K562 (cell line): ENCODE measurements around the gene ITGA7. TPM values are rescaled to one million over a fixed set of nuclear protein-coding genes. Genes with fewer than 3 reads are reported as not detected.

Source experiments
- ATAC-seq: fragments of 200-7000 bp; cut with Tn5 transposase; 3 replicates; pipeline ENCODE4 v1.9.1; 2020; ENCODE audit warnings: moderate library complexity
- BruUV-seq: library from RNA; stranded (reverse); fragments of 400-500 nt; replicated peaks from 2 replicates; lab custom pipeline; 2021; lab: Mats Ljungman, UMichigan
- CTCF ChIA-PET: fragments of 300-600 bp; formaldehyde crosslinking; extraction: SDS; loops from one replicate; lab custom pipeline; 2021; ENCODE audit warnings: low intra/inter-chr PET ratio; lab: Yijun Ruan, JAX
- POLR2A ChIA-PET: fragments of 300-600, 350-650 bp; sonication (Branson Sonifier 250); formaldehyde crosslinking; extraction: SDS; loops from one replicate; lab custom pipeline; 2021; ENCODE audit warnings: antibody characterized with exemption, inconsistent platforms; lab: Yijun Ruan, JAX
- DNase-seq, 4 experiments: peaks; one replicate each; pipeline versions ENCODE4 v3.0.0 to v3.0.0-alpha.2; 2011 to 2018; ENCODE audit warnings: low spot score in 3 of 4, mixed read lengths in 3 of 4; ENCODE audit errors: extremely low read depth in 1 of 4
- FAIRE-seq: peaks from 2 replicates; lab custom pipeline; 2011; peaks lifted over from hg19 to GRCh38; lab: Jason Lieb, UNC
- H2AFZ ChIP-seq: 2 replicates; pipeline ENCODE4 v1.6.0; 2011; ENCODE audit warnings: low read depth, low read length, control low read depth, inconsistent platforms
- H3K27ac ChIP-seq: fragments of 200-600 bp; 3 replicates; pipeline ENCODE4 v1.8.0; 2011; ENCODE audit warnings: low read depth, mild to moderate bottlenecking, control low read depth, inconsistent platforms, low read length, moderate library complexity, mixed read lengths; ENCODE audit errors: extremely low read depth
- H3K27me3 ChIP-seq, 2 experiments: fragments of 300-600 bp in 1 of 2; 2 replicates in 1 of 2; 3 replicates in 1 of 2; pipeline versions ENCODE4 v1.6.0 to v1.8.0; 2011; ENCODE audit warnings: inconsistent platforms in 2 of 2, low read length in 2 of 2, mild to moderate bottlenecking in 1 of 2, mixed read lengths in 1 of 2, moderate library complexity in 1 of 2; ENCODE audit not compliant: control insufficient read depth in 2 of 2, insufficient read depth in 2 of 2
- H3K36me3 ChIP-seq: fragments of 300-600 bp; 3 replicates; pipeline ENCODE4 v1.8.0; 2011; ENCODE audit warnings: mild to moderate bottlenecking, low read length, inconsistent platforms; ENCODE audit not compliant: control insufficient read depth, insufficient read depth
- H3K4me1 ChIP-seq, 2 experiments: fragments of 200-600 bp in 1 of 2; replicated peaks in 1 of 2; 2 replicates in 1 of 2; 3 replicates in 1 of 2; pipeline versions ENCODE4 v1.5.1 to v1.8.0; 2011; ENCODE audit warnings: inconsistent platforms in 2 of 2, low read length in 2 of 2, mild to moderate bottlenecking in 1 of 2, mixed read lengths in 1 of 2, moderate library complexity in 1 of 2; ENCODE audit not compliant: control insufficient read depth in 2 of 2, insufficient read depth in 2 of 2
- H3K4me2 ChIP-seq: 2 replicates; pipeline ENCODE4 v1.6.1; 2011; ENCODE audit warnings: low read length, control low read depth, inconsistent platforms, mixed read lengths; ENCODE audit not compliant: insufficient read depth
- H3K4me3 ChIP-seq: fragments of 200-600 bp; sonication (generic), shearing (Covaris generic); 2 replicates; pipeline ENCODE4 v1.5.1; 2016; ENCODE audit warnings: control low read depth, inconsistent platforms
- H3K79me2 ChIP-seq: fragments of 200-600 bp; 3 replicates; pipeline ENCODE4 v1.8.0; 2011; ENCODE audit warnings: low read length, inconsistent platforms; ENCODE audit not compliant: control insufficient read depth, insufficient read depth
- H3K9ac ChIP-seq, 2 experiments: 2 replicates each; pipeline versions ENCODE4 v1.6.0 to v1.6.1; 2011; ENCODE audit warnings: low read depth in 2 of 2, low read length in 2 of 2, control low read depth in 1 of 2, inconsistent platforms in 1 of 2, mild to moderate bottlenecking in 1 of 2, mixed read lengths in 1 of 2; ENCODE audit not compliant: insufficient read depth in 1 of 2
- H3K9me1 ChIP-seq: one replicate; pipeline ENCODE4 v1.6.0; 2011; ENCODE audit warnings: inconsistent platforms, mild to moderate bottlenecking, low read length, moderate library complexity; ENCODE audit not compliant: control insufficient read depth, insufficient read depth
- H3K9me3 ChIP-seq: replicated peaks from 2 replicates; pipeline ENCODE4 v1.5.1; 2011; ENCODE audit warnings: low read depth, low read length, inconsistent platforms; ENCODE audit not compliant: control insufficient read depth, insufficient read depth
- H4K20me1 ChIP-seq: replicated peaks from 2 replicates; pipeline ENCODE4 v1.6.1; 2011; ENCODE audit warnings: low read length, inconsistent platforms, mixed read lengths; ENCODE audit not compliant: control insufficient read depth, insufficient read depth
- ELF4 ChIP-seq: fragments of 450-650 bp; formaldehyde crosslinking; IDR thresholded peaks from 2 replicates; pipeline ENCODE4 v1.4.0; 2022; ENCODE audit warnings: missing genetic modification characterization
- MAFF ChIP-seq: IDR thresholded peaks from 2 replicates; pipeline ENCODE4 v1.6.1; 2012; ENCODE audit warnings: low read length, improper control_type of control experiment
- NFXL1 ChIP-seq: fragments of 450-650 bp; formaldehyde crosslinking; IDR thresholded peaks from 2 replicates; pipeline ENCODE4 v1.4.0; 2021; ENCODE audit warnings: mild to moderate bottlenecking
- RCOR1 ChIP-seq, 2 experiments: IDR thresholded peaks; 2 replicates each; pipeline ENCODE4 v1.6.1; 2012; ENCODE audit warnings: low read depth in 2 of 2, low read length in 2 of 2, borderline replicate concordance in 1 of 2, improper control_type of control experiment in 1 of 2
- SIN3B ChIP-seq: fragments of 450-650 bp; IDR thresholded peaks from 2 replicates; pipeline ENCODE4 v1.6.1; 2017; ENCODE audit warnings: low read depth, mild to moderate bottlenecking, moderate library complexity
- SRSF3 ChIP-seq: fragments of 200-400 bp; formaldehyde crosslinking; IDR thresholded peaks from 2 replicates; pipeline ENCODE4 v1.6.1; 2016; ENCODE audit warnings: mild to moderate bottlenecking, low read length, moderate library complexity; ENCODE audit not compliant: insufficient read depth
- TCFL5 ChIP-seq: fragments of 250-450 bp; sonication (Bioruptor Pico); conservative IDR thresholded peaks from 2 replicates; pipeline ENCODE4 v1.6.1; 2021; ENCODE audit warnings: mild to moderate bottlenecking, moderate library complexity, matching md5 sums
- ZNF174 ChIP-seq: fragments of 250-450 bp; sonication (Bioruptor Pico); IDR thresholded peaks from 2 replicates; pipeline ENCODE4 v1.4.0; 2020; ENCODE audit warnings: mild to moderate bottlenecking
- ZNF551 ChIP-seq: fragments of 250-450 bp; sonication (Bioruptor Pico); IDR thresholded peaks from 2 replicates; pipeline ENCODE4 v1.5.0; 2021; ENCODE audit warnings: mild to moderate bottlenecking, moderate library complexity
- ZNF707 ChIP-seq: fragments of 250-450 bp; sonication (Bioruptor Pico); conservative IDR thresholded peaks from 2 replicates; pipeline ENCODE4 v1.8.0; 2022; ENCODE audit warnings: inconsistent platforms, mild to moderate bottlenecking, moderate library complexity
- WGBS: fragments of 100-300 bp; shearing (Covaris generic); methylation state at CpG from one replicate; pipeline ENCODE4 v1.1.6; 2016; ENCODE audit warnings: low coverage, mixed read lengths; ENCODE audit not compliant: insufficient coverage; ENCODE audit errors: missing lambda C conversion rate; 5-methylcytosine and 5-hydroxymethylcytosine counted together
- in situ Hi-C: fragments of 300-500 bp; cut with MboI; formaldehyde crosslinking; loops from 4 replicates; pipeline ENCODE4 v1.15.0; 2018; ENCODE audit warnings: inconsistent platforms, mixed read lengths
- intact Hi-C: fragments of 100-400 bp; cut with micrococcal nuclease; formaldehyde crosslinking; loops from 2 replicates; pipeline ENCODE4 v1.14.2; 2022
- polyA plus RNA-seq, 8 experiments: library from polyadenylated mRNA; depleted of rRNA in 4 of 8; stranded (reverse) in 5 of 8; unstranded in 3 of 8; fragments of >200 nt; fragmentation: Nextera tagmentation in 2 of 8; fragmentation: Illumina TruSeq in 1 of 8; extraction: Ambion mirVana in 2 of 8; extraction: Trizol in 1 of 8; gene quantifications; 2 replicates each; pipeline versions ENCODE4 v1.2.1 to v1.2.3, GENCODE V29; 2011 to 2014; ENCODE audit warnings: inconsistent platforms in 1 of 8, missing spikeins in 1 of 8
- total RNA-seq, 7 experiments: library from RNA; depleted of rRNA in 6 of 7; stranded (reverse); fragments of >200 nt in 6 of 7; fragmentation: Illumina TruSeq in 2 of 7; extraction: Trizol in 2 of 7; gene quantifications; 2 replicates each; pipeline versions ENCODE4 v1.2.1 to v1.2.3, GENCODE V29; 2011 to 2021; ENCODE audit warnings: low replicate concordance in 1 of 7
- TF ChIP-seq, protein P1 (sequence below): fragments of 450-650 bp; IDR thresholded peaks from 2 replicates; pipeline ENCODE4 v1.6.1; 2016; ENCODE audit warnings: missing biosample characterization, missing genetic modification characterization

The ITGA7 gene
- total and polyA plus RNA-seq, 9 of the 15 experiments (the other 6 are each of a cell fraction or from before 2014, with no cell fraction given) = 0.11 to 2.3 (median 0.56) TPM; not detected in 1

DNA sequence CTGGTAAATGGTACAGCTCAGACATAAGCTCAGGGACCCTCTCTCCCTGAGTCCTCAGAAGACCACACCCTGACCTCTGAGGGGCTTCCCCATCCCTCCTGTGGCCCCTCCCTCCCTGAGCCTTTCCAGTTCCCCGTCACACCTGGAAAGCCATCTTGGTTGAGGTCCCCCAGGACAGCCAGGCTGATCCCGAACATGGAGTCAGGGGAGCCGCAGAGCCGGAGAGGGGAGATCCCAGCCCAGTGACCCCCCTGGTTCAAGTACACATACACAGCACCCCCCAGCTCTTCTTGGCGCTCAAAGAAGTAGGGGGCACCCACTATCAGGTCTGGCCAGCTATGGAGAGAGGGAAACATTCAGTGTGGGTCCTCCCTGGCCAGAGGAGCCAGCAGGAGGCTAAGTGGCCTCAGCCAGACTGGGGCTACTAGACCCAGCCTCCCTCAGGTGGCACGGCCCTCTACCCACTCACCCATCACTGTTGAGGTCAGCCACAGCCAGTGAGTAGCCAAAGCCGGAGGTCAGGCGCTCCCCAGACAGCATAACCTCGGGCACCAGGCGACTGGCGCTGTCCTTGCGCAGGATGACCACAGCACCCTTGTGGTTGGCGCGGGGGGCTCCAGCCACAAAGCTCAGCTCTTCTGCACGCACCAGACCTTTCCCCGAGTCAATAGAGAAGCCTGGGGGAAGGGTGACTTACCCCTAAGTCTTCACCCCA lies 9.3 kb downstream of the ITGA7 start:
- no peak for DNase-seq
- no peak overlapping the region; a peak in 1 of 4 replicates for H3K9ac ChIP-seq
- CTCF ChIA-PET = no interaction called here
- H3K36me3 ChIP-seq = no peaks in the 10 kb centered on the region
- no peak overlapping the region for H3K27ac ChIP-seq
- peaks cover 5% of the 10 kb centered on the region for H3K9me1 ChIP-seq
- H2AFZ ChIP-seq = no peak overlapping the region
- WGBS = 5% methylated on average over 16 of the region's 16 CpGs
- POLR2A ChIA-PET = interaction anchor here (1.1 to 1.5 kb wide), 2 partner anchors 9 to 17 kb away, joined by 3 to 6 read pairs; a partner anchor contains a TSS
- no peaks in the 10 kb centered on the region for H3K79me2 ChIP-seq
- no peak for ATAC-seq
- H3K9me3 ChIP-seq = no peaks in the 10 kb centered on the region
- no peak overlapping the region for H3K4me2 ChIP-seq
- in situ Hi-C loops = no loop called here
- peaks cover 20 to 65% of the 10 kb centered on the region in 2 experiments; a peak in 4 of 5 replicates for H3K27me3 ChIP-seq
- no peak for TF ChIP-seq ELF4
- H3K4me3 ChIP-seq = no peak overlapping the region
- H4K20me1 ChIP-seq = no peaks in the 10 kb centered on the region; the same call in 1 of the 2 replicates
- no peak for FAIRE-seq
- no TSS peak for BruUV-seq
- H3K4me1 ChIP-seq = peaks cover 0 to 22% of the 10 kb centered on the region in 2 experiments; a peak in 3 of 5 replicates
- intact Hi-C loops = no loop called here

DNA sequence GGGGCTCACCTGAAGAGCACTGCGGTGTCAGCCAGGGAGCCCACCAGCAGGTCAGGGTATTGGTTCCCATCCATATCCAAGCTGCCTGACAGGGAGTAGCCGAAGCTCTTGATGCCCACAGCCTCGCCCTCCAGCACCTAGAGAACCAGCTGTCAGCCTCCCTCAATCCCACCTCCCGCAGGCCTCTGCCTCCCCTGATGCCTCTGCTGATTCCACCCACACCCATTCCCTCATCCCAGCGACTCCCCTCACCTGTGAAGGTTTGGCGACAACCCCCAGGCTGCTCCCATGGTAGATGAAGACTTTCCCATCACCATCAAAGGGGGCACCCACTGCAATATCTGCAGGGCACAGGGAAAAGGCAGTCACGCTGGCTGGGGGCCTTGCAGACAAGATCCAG lies 10.0 kb downstream of the ITGA7 start:
- 6% methylated on average over 7 of the region's 7 CpGs for WGBS
- TF ChIP-seq SIN3B = no peak
- TF ChIP-seq ZNF174 (CRISPR knock-in tag) = no peak
- no peak for TF ChIP-seq TCFL5 (CRISPR knock-in tag)
- no peak for TF ChIP-seq SRSF3
- no peak for TF ChIP-seq MAFF
- TF ChIP-seq RCOR1 (IDR thresholded peaks at IDR 0.05; ENCODE audit: borderline replicate concordance in 1 of 2, low read depth in 2 of 2, low read length in 2 of 2) = no peak
- TF ChIP-seq, protein P1, sequence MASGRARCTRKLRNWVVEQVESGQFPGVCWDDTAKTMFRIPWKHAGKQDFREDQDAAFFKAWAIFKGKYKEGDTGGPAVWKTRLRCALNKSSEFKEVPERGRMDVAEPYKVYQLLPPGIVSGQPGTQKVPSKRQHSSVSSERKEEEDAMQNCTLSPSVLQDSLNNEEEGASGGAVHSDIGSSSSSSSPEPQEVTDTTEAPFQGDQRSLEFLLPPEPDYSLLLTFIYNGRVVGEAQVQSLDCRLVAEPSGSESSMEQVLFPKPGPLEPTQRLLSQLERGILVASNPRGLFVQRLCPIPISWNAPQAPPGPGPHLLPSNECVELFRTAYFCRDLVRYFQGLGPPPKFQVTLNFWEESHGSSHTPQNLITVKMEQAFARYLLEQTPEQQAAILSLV (tag) = no peak
- no peak for TF ChIP-seq ZNF707 (CRISPR knock-in tag)
- TF ChIP-seq ZNF551 (CRISPR knock-in tag) = no peak
- no peak for TF ChIP-seq NFXL1 (CRISPR knock-in tag)

More for the DNA sequence above, 10.0 kb downstream of the ITGA7 start:
- H2AFZ ChIP-seq = no peak overlapping the region
- FAIRE-seq (no peak), DNase-seq (no peak), ATAC-seq (no peak)
- H3K4me2 ChIP-seq = no peak overlapping the region
- peaks cover 0 to 18% of the 10 kb centered on the region in 2 experiments; a peak in 2 of 5 replicates for H3K4me1 ChIP-seq
- H3K9ac ChIP-seq = no peak overlapping the region
- H3K79me2 ChIP-seq = no peaks in the 10 kb centered on the region
- BruUV-seq = no TSS peak
- H3K4me3 ChIP-seq = no peak overlapping the region
- in situ Hi-C loops = no loop called here
- no peaks in the 10 kb centered on the region for H3K36me3 ChIP-seq
- intact Hi-C loops = no loop called here
- no peaks in the 10 kb centered on the region for H3K9me3 ChIP-seq
- peaks cover 20 to 67% of the 10 kb centered on the region in 2 experiments; a peak in 4 of 5 replicates for H3K27me3 ChIP-seq
- H3K9me1 ChIP-seq = peaks cover under 1% of the 10 kb centered on the region
- ChIA-PET POLR2A (interaction anchor here (1.1 to 2.0 kb wide), 3 partner anchors 8 to 16 kb away, joined by 3 to 9 read pairs (median 9); a partner anchor contains a TSS), CTCF (no interaction called here)
- no peaks in the 10 kb centered on the region; the same call in 1 of the 2 replicates for H4K20me1 ChIP-seq
- no peak overlapping the region for H3K27ac ChIP-seq
